HepG2 (cell line): ENCODE measurements around the gene LRRC15. TPM values are rescaled to one million over a fixed set of nuclear protein-coding genes. Genes with fewer than 3 reads are reported as not detected.

Experiments used
- KIAA2018 ChIP-seq: sonication (generic); formaldehyde crosslinking; IDR thresholded peaks from 2 replicates; pipeline ENCODE4 v1.5.0; 2020; ENCODE audit warnings: mild to moderate bottlenecking, missing genetic modification reagents, borderline replicate concordance
- MBNL3 ChIP-seq: fragments of 250-450 bp; sonication (Bioruptor Pico); conservative IDR thresholded peaks from 2 replicates; pipeline ENCODE4 v1.8.0; 2022; ENCODE audit warnings: mild to moderate bottlenecking, inconsistent platforms
- MLLT10 ChIP-seq: sonication (generic); formaldehyde crosslinking; IDR thresholded peaks from 2 replicates; pipeline ENCODE4 v1.4.0; 2020; ENCODE audit warnings: missing genetic modification reagents
- RFX1 ChIP-seq: fragments of 450-650 bp; IDR thresholded peaks from 2 replicates; pipeline ENCODE4 v1.6.1; 2017
- TEF ChIP-seq: sonication (generic); formaldehyde crosslinking; IDR thresholded peaks from 2 replicates; pipeline ENCODE4 v1.5.0; 2020; ENCODE audit warnings: missing genetic modification reagents
- TGIF2 ChIP-seq: IDR thresholded peaks from 2 replicates; pipeline ENCODE4 v1.6.1; 2016; ENCODE audit warnings: control low read depth, missing compliant biosample characterization
- TIGD3 ChIP-seq: sonication (generic); formaldehyde crosslinking; IDR thresholded peaks from 2 replicates; pipeline ENCODE4 v1.5.1; 2020; ENCODE audit warnings: mild to moderate bottlenecking, missing genetic modification reagents, borderline replicate concordance
- ZNF790 ChIP-seq: sonication (generic); formaldehyde crosslinking; IDR thresholded peaks from 2 replicates; pipeline ENCODE4 v1.8.0; 2022; ENCODE audit warnings: missing genetic modification reagents, mild to moderate bottlenecking, borderline replicate concordance
- polyA plus RNA-seq, 8 experiments: library from polyadenylated mRNA; depleted of rRNA in 3 of 8; stranded (reverse) in 7 of 8; unstranded in 1 of 8; fragments of >200 nt; fragmentation: Illumina TruSeq in 4 of 8; extraction: Trizol in 4 of 8; gene quantifications; 2 replicates each; pipeline versions ENCODE4 v1.2.1 to v1.2.3, GENCODE V29; 2011 to 2016; ENCODE audit warnings: low read depth in 4 of 8, missing spikeins in 1 of 8, mixed read lengths in 1 of 8; ENCODE audit not compliant: insufficient read depth in 1 of 8
- total RNA-seq, 5 experiments: library from RNA; depleted of rRNA; stranded (reverse); fragments of >200 nt; fragmentation: Illumina TruSeq; extraction: Trizol; gene quantifications; 2 replicates each; pipeline ENCODE4 v1.2.3, GENCODE V29; 2016; ENCODE audit warnings: low read depth in 1 of 5
- TF ChIP-seq, protein P1 (sequence below): sonication (generic); formaldehyde crosslinking; IDR thresholded peaks from 2 replicates; pipeline ENCODE4; 2020; ENCODE audit warnings: missing genetic modification reagents, mild to moderate bottlenecking, borderline replicate concordance
- TF ChIP-seq, protein P2 (sequence below): sonication (generic); formaldehyde crosslinking; IDR thresholded peaks from 2 replicates; pipeline ENCODE4 v1.4.0; 2020; ENCODE audit warnings: missing genetic modification reagents, mild to moderate bottlenecking, borderline replicate concordance

The LRRC15 gene
- total and polyA plus RNA-seq, 2 of the 13 experiments (the other 11 are each of a cell fraction or from before 2014, with no cell fraction given) = not detected

- peak; percentile 82; the same call in 1 of the 2 replicates for TF ChIP-seq KIAA2018 (CRISPR knock-in tag)
- peak; percentile 70; the same call in 1 of the 2 replicates for TF ChIP-seq TIGD3 (CRISPR knock-in tag)
- TF ChIP-seq RFX1 = no peak
- TF ChIP-seq ZNF790 (CRISPR knock-in tag) = peak; percentile 95; the same call in 1 of the 2 replicates
- TF ChIP-seq MLLT10 (CRISPR knock-in tag) = no peak
- TF ChIP-seq, protein P1, sequence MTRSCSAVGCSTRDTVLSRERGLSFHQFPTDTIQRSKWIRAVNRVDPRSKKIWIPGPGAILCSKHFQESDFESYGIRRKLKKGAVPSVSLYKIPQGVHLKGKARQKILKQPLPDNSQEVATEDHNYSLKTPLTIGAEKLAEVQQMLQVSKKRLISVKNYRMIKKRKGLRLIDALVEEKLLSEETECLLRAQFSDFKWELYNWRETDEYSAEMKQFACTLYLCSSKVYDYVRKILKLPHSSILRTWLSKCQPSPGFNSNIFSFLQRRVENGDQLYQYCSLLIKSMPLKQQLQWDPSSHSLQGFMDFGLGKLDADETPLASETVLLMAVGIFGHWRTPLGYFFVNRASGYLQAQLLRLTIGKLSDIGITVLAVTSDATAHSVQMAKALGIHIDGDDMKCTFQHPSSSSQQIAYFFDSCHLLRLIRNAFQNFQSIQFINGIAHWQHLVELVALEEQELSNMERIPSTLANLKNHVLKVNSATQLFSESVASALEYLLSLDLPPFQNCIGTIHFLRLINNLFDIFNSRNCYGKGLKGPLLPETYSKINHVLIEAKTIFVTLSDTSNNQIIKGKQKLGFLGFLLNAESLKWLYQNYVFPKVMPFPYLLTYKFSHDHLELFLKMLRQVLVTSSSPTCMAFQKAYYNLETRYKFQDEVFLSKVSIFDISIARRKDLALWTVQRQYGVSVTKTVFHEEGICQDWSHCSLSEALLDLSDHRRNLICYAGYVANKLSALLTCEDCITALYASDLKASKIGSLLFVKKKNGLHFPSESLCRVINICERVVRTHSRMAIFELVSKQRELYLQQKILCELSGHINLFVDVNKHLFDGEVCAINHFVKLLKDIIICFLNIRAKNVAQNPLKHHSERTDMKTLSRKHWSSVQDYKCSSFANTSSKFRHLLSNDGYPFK = peak; percentile 76; the same call in 1 of the 2 replicates
- no peak; the same call in 1 of the 2 replicates for TF ChIP-seq TGIF2 (CRISPR knock-in tag)
- TF ChIP-seq, protein P2, sequence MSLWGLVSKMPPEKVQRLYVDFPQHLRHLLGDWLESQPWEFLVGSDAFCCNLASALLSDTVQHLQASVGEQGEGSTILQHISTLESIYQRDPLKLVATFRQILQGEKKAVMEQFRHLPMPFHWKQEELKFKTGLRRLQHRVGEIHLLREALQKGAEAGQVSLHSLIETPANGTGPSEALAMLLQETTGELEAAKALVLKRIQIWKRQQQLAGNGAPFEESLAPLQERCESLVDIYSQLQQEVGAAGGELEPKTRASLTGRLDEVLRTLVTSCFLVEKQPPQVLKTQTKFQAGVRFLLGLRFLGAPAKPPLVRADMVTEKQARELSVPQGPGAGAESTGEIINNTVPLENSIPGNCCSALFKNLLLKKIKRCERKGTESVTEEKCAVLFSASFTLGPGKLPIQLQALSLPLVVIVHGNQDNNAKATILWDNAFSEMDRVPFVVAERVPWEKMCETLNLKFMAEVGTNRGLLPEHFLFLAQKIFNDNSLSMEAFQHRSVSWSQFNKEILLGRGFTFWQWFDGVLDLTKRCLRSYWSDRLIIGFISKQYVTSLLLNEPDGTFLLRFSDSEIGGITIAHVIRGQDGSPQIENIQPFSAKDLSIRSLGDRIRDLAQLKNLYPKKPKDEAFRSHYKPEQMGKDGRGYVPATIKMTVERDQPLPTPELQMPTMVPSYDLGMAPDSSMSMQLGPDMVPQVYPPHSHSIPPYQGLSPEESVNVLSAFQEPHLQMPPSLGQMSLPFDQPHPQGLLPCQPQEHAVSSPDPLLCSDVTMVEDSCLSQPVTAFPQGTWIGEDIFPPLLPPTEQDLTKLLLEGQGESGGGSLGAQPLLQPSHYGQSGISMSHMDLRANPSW (CRISPR knock-in tag) = peak; percentile 73; the same call in 1 of the 2 replicates
- no peak for TF ChIP-seq MBNL3 (CRISPR knock-in tag)
- TF ChIP-seq TEF = no peak
Measured at GRCh38 chr3:194333212-194333980, 36.1 kb downstream of the LRRC15 start (continued).
